RKO (cell line): ENCODE measurements around the gene CEP83.
"Not testable (repeated sequence)": the region's sequence is repeated elsewhere in the genome, so short reads cannot be mapped to it uniquely, and the experiment has no call there.

ENCODE experiments used
- DNase-seq: peaks from one replicate; pipeline ENCODE4 v3.0.0-alpha.2; 2016; ENCODE audit warnings: low spot score

Gene CEP83

DNA sequence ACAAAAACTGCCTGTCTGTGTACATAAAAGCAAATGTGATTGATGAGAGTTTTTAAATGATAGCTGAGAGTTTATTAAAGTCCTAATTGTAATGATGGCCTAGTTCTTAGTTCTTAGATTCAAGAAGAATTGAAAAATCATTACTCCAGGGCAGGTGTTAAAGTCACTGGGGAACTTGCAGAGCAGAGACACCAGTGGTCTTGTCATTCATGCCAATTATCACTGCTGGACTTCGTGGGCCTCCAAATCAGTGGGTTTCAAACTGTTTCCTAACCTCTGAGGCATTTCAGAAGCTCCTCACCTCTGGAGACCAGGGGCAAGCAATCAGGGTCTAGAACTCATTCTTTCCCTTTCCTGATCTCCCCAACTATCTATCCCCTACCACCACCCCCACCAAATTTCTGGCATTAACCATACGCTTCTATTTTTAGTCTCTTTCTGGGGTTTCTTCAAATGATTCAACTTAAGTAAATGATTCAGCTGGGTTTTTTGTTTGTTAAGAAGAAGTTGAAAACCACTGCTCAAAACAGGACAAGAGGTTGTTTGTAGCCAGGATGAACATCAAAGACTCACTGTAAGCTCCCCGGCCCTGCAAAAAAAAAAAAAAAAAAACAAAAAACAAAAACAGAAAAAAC, 80.1 kb downstream of the CEP83 start:
- no peak for DNase-seq

DNA sequence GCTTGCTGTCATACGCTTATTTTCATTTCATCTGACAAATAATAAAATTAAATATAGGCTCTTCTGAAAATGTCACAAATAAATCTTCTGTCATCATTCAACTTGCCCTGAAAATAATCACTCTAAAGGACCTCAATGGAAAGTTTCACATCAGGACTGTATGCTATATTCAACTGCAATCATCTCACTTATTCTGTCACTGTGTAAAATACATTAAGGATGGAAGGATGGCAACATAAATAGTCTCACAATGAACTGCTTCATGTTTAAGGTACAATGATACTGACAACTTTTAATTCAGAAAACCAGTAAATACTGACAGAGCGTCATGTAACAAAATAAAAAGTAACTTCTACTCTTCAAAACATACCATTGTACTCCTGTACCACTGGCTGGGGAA, 82.1 kb downstream of the CEP83 start:
- no peak for DNase-seq

DNA sequence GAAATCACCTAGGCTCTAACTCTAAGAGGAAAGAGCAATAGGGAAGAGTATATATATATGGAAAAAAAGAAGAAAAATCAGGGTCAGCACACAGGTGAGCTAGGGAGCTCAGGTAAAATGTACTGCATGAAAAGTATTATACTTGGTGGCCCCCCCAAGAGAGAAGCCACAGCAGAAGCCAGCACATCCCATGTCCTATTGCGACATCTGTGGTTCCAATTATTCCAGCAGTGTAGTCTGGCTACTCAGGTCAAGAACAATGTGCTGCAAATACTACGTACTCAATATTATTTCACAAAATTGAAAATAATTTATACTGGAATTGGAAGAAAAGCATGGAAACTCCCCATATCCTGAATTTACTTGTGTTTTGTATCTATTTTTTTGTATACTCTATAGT, 85.5 kb downstream of the CEP83 start:
- no peak for DNase-seq

DNA sequence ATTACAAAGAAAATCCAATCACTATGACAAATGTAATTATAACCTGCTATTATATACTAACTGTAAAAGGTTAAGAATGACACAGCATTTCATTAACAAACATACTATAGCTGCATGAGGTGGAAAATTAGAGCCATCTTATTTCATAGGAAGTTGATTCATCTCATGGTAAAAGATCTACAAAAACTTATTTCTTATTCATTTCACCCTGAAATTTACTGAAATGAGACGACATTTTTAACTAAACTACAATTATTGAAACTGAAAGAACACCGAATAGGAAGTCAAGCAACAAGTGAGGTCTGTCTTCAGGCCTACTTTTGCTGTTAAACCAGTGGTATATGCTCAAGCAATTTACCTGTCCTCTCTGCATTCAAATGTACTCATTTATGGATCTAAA, 87.2 kb downstream of the CEP83 start:
- no peak for DNase-seq

DNA sequence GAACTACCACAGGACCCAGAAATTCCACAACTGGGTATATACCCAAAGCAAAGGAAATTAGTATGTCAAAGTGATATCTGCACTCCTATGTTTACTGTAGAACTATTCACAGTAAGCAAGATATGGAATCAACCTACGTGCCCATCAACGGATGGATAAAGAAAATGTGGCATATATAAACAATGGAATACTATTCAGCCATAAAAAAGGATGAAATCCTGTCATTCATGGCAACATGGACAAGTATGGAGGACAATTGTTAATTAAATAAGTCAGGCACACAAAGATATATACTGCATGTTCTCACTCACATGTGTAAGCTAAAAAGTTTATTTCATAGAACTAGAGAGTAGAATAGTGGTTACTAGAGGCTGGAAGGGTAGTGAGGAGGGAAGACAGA, 97.0 kb downstream of the CEP83 start:
- no peak for DNase-seq

DNA sequence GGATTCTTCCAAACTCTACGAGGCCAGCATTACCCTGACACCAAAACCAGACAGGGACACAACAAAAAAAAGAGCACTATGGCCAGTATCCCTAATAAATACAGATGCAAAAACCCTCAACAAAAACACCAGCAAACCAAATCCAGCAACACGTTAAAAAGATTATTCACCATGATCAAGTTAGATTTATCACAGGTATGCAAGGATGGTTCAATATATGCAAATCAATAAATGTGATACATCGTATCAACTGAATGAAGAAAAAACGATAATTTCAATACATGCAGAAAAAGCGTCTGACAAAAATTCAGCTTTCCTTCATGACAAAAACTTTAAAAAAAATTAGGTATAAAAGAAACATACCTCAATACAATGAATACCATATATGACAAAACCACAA, 99.9 kb downstream of the CEP83 start:
- no peak for DNase-seq

DNA sequence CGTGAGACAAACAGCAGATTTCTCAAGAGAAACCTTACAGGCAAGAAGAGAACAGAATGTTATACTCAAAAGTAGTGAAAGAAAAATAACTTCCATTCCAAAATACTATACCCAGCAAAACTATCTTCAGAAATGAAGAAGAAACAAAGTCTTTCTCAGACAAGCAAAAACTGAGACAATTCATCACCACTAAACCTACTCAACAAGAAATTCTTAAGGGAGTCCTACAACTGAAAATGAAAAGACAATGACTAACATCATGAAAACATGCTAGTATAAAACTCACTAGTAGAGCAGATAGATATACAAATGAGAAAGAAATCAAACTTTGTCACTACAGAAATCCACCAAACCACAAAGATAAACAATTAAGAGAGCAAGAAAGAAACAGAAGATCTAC, 106.5 kb downstream of the CEP83 start:
- DNase-seq = no peak

DNA sequence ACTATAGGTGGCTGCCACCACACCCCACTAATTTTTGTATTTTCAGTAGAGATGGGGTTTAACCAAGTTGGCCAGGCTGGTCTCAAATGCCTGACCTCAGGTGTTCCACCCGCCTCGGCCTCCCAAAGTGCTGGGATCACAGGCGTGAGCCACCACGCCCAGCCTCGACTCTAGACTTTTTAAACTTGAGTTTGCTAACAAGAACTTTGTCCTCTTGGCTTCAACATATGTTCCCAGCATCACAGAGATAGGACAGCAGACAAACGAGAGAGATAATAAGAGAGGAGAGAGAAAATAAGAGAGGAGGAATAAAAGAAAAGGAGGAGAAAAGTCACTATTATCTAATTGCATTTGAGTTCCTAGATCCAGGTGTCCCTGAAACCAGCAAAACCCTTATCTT, 119.1 kb downstream of the CEP83 start:
- no peak for DNase-seq

DNA sequence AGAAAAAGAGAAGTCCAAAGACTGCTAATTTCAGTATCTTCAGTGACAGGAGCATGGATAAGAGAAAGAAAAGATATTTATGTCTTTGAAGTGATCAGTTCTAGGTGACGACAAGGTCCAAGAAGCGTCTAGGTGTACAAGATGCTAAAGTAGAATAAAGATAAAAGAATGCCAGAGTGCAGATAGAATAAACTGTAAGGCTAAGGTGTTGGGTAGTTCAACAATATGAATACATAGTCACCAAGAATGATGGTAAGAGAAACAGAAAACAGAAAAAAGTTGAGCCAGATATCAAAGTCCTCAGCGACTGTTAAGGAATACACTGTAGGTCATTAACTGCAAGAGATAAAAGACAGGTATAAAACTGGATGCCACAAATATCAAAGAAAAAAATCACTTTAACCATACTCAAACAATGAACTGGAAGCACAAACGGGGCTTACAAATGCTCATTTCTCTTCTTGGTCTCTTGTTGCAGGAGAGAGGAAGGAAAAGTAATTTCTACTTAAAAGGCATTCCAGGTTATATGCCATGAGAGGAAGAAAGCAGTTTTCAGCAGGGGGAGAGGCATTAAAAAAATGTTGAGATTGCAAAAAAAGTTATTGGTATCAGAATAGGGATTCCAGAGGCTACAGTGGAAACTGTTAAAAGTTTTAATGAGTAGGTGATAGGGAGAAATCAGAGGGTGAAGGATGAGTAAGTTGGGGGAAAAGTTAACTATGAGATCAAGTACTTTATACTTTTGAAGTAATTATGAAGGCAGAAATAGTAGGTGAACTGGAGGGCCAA, 121.5 kb downstream of the CEP83 start:
- DNase-seq = no peak

DNA sequence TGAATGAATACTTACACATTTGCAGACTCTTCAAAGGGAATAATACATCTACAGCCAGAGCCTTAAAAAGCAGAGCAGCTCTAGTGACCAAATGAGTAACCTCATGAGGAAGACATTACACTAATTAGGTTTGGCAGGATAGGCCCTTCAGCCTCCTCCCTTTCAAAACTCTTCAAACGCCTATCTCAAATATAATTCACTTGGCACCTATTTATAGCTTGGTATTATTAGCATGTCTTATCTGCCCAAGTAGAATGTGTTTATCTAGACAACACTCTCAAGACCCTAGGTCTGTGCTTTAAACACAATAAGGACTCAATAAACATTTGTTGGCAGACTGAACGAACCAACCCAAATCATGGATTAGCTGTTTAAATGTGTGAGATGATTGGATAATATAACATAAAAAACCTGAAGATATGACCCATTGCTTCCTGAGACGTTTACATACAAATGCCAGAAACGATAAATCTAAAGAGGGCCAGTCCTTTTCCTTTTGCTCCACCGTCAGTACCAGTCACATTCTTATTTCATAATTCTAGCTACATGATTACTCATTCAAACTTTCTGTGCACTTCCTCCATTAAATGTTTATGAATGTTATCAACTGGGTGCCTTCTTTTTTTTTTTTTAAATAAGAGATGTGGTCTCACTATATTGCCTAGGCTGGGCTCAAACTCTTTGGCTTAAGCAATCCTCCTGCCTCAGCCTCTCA, 123.3 kb downstream of the CEP83 start:
- DNase-seq = no peak

DNA sequence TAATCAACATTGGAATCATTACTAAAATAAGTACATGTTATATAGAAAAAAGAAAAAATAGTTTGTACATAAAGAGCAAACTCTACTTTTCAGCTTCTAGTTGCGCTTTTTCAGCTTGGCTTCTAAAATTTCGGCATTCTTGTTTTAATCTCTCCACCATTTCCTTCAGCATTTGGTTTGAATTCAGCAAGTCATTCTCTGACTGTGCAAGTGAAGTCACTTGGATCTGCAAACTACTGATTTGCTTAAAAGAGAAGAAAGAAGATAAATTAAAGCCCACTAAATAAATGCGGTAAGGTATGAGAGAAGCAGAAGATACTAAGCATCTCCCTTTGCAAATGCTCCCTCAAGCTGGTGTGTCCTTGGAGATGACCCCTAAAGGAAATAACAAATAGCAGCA, 126.3 kb downstream of the CEP83 start:
- DNase-seq = no peak

DNA sequence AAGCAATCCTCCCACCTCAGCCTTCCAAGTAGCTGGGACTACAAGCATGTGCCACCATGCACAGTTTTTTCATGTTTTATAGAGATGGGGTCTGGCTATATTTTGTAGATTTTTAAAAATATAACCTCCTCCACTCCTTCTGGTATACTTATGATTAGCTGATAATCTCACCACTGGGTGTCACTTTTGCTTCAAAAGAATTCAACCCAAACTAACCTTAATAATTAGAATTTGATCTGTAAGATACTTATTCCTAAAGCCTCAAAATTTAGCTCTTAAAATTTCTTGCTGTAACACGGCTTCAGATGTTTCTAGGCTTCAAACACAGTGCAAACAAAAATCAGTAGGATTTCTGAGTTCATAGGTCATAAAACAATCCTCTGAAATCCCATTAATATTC, 130.3 kb downstream of the CEP83 start:
- DNase-seq = peak; percentile 3

DNA sequence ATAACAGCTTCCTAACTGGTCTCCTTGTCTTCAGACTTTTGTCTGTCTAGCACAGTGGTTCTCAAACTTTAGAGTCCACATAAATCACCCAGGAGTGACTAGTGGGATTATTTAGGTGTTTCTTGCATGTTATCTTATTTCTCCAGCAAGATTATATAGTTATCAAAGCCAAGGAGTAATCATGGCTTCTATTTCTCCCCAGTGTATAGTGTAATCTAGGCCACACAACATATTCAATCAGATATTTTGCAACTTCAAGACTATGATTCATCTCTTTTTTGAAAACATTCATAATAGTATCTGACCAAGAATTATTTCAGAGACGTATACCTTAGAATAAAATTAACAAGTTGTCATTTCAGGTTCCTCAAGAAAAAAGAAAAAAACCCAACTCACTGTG, 131.9 kb downstream of the CEP83 start:
- no peak for DNase-seq

DNA sequence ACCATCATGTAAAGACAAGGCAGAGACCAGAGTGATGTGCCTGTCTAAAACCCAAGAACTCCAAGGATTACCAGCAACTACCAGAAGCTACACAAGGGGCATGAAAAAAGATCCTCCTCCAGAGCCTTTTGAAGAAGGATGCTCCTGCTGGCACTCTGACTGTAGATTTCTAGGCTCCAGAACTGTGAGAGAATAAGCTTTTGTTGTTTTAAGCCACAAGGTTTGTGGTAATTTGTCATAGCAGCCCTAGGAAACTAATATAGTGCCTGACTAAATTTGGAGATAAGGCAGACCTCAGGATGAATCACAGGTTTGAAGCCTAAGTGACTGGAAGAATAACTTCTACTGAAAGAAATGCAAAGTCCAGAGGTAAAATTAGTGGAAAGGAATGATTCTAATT, 132.9 kb downstream of the CEP83 start:
- DNase-seq = peak; percentile 64

DNA sequence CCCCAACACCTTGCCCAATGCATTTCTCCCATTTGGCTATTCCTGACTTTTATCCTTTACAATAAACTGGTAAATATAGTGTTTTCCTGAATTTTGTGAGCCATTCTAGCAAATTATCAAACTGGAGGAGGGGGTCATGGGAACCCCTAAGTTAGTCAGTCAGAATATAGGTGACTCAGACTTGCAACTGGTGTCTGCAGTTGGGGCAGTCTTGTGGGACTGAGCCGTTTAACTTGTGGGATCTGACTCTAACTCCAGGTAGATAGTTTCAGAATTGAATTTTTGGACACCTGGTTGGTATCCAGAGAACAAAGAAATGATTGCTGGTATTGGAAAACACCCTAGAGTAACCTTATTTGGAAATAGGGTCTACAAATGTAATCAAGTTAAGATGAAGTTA, 133.4 kb downstream of the CEP83 start:
- no peak for DNase-seq

DNA sequence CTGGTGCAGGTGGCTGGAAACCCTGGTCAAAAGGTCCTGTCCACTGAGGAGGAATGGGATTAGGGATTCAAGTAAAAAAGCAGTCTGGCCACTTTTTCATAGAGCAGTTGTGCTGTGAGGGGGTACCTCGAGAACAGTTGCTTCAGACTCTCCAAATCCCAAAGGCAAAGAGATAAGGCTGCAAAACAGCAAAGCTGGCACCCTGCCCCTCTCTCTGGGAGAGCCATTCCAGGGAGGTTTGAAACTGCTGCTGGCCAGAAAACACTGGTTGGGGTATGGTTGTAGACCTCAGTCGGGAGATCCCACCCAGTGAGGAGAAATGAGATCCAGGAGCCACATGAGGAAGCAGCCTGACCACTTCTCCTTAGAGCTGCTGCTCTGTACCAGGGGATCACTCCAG, 137.3 kb downstream of the CEP83 start:
- no peak for DNase-seq

DNA sequence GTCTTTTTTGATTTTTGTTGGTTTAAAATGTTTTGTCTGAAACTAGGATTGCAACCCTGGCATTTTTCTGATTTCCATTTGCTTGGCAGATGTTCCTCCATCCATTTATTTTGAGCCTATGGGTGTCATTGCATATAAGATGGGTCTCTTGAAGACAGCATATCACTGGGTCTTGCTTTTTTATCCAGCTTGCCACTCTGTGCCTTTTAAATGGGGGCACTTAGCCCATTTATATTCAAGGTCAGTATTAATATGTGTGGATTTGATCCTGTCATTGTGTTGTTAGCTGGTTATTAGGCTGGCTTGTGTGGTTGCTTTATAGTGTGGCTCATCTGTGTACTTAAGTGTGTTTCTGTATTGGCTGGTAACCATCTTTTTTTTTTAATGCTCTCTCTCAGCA, 139.6 kb downstream of the CEP83 start:
- DNase-seq = no peak

DNA sequence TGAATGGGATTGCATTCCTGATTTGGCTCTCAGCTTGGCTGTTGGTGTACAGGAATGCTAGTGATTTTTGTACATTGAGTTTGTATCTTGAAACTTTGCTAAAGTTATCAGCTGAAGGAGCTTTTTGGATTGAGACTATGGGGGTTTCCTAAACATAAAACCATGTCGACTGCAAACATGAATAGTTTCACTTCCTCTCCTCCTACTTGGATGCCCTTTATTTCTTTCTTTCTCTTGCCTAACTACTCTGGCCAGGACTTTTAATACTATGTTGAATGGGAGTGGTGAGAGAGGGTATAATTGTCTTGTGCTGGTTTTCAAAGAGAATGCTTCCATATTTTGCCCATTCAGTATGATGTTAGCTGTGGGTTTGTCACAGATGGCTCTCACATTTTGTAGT, 141.5 kb downstream of the CEP83 start:
- DNase-seq = no peak

DNA sequence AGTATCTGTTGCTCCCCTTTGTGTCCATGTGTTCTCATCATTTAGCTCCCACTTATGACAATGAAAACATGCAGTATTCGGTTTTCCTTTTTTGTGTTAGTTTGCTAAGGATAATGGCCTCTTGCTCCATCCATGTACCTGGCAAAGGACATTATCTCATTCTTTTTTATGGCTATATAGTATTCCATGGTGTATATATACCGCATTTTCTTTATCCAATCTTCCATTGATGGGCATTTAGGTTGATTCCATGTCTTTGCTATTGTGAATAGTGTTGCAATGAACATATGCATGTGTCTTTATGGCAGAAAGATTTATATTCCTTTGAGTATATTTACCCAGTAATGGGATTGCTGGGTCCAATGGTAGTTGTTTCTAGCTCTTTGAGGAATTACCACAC, 143.1 kb downstream of the CEP83 start:
- DNase-seq = not testable (repeated sequence)

DNA sequence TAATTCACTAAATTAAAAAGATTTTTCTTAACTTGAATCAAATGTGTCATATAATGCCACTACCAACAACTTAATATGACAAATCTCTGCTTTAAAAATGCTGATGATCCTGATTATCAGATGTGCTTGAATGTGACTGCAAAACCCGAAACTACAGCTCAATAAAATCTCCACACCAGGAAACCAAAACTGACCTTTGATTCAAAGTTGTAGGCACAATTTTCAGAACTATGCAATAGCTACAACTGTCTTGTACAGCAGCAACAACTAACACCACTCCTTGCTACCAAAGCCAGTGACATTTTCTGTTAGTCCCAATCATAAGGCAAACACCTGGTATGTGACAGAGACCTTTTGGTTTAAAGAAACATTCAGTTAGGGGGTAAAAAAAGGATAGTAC, 147.3 kb downstream of the CEP83 start:
- DNase-seq = no peak

DNA sequence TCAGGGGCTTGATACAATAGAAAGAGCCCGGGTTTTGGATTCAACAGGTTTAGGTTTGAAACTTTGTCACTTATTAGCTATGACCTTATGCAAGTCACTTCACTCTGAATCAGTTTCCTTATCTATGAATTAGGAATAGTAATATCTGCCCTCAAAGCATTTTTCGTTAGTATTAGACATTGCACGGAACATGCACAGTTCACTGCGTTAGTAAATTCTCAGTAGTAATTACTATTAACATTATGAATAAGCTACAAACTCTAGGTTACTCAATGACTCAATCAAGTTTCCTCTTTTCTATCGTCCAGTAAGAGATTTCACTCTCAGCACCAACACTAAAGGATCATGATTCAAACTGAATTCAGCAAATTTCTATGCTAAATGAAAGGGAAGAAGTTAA, 150.3 kb downstream of the CEP83 start:
- DNase-seq = no peak

DNA sequence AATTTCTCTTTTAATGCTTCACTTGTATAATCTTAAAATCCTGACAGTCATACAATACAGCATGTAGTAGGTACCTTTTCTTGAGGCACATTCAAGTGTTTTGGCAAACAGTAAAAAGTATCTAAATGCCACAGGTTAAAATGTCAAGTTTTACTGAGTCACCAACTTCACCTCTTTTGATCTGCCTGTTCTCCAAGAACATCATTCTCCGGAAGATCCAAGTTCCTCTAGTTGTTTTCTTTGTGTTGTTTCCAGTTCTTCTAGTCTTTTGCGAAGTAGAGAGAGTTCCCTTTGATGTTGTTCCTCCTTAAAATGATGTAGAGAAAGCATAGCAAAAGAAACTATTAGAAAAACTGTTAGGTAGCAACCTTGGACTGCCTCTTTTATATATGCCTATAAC, 151.1 kb downstream of the CEP83 start:
- DNase-seq = no peak
